HG03558 (cell line): ENCODE data around the gene WFDC5.

Experiments
- ATAC-seq: cut with Tn5 transposase; IDR thresholded peaks from one replicate; pipeline ENCODE4 v1.9.1; 2021; ENCODE audit warnings: moderate number of reproducible peaks; ENCODE audit not compliant: unreplicated experiment; ENCODE audit errors: extremely low read depth

The WFDC5 gene

DNA sequence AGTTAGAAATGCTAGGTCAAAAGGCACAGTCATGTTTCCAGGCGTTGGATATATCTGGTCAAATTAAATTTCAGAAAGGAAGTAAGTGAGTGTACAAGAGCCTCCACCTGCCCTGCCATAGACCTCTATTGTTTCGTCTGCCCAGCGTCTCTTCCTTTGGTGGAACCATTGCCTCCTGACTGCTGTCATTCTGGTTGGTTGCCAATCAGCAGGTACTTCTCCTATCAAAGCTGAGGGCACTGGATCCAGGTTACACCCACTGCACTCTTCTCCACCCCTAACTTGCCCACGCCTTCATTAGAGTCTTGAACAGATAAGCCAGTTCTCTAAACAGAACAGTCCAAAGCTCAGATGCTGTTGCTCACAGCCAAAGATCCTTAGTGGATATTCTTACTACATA lies 2.6 kb upstream of the WFDC5 start:
- no peak for ATAC-seq

DNA sequence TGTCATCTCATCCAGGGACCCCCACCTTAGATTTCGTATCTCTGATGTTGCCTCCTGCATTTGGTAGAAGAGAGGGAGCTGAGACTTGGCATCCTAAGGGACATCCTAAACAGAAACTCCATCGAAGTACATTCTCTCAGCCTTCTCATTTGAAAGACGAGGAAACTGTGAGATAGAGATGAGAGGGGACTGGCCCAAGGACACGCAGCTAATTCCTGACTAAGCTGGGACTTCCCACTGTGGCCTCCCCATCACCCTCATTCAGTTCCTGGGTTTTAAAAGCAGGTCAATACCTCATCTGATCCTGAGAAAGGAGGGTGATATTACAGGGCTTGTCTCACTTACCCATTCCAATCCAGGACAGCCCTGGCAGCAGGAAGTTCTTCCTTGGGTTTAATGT lies 855 bp upstream of the WFDC5 start:
- ATAC-seq = no peak

DNA sequence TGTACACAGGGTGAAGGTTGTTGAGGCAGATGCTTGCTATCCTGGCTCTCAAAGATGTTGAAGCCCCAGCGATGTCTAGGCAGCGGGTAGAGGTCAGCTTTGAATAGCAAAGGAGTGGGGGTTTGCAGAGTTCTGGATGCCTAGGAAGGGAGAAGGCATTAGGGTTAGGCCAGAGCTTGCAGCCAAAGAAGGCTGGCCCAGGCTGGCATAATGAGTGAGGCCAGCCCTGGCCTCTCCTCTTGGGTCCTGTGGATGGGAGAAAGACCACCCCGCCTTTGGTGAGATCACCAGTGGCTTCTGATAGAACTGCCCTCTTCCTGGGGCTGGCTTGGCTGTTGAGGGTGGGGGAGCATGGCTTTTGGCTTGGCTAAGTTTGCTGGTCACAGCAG lies 406 bp upstream of the WFDC5 start:
- ATAC-seq = no peak

DNA sequence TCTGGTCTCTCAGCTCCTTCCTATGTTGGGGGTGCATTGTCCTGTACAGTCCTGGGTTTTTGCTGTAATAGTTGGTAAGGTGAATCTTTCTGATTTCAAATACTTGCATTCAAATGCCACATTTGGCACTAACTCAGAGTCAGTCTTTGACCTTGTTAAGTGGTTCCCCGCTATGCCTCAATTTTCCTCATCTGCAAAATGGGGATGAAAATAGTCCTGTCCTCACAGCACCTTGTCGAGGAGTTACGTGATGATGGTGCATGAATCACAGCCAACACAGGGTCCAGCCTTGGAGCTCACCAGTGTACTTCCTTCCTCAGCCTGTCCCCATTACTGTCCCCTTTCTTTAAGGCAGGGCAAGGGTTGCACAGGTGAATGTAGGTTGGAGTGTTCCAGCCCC lies 1.1 kb downstream of the WFDC5 start:
- no peak for ATAC-seq

DNA sequence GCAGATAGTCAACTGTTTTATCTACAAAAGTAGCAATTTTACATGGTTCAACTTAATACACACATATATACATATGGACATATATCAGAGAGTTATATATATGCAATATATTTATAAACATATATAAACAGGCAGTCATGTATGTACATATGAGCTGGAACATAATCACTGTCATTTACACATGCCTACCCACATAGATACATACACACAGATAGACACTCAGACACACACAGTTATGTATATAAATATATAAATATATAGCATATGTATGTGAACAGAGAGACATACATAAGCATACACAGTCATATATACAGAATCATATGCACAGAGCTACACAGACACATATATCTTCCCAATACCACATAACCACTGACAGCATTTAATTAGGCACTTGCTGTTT lies 2.2 kb downstream of the WFDC5 start:
- no peak for ATAC-seq

DNA sequence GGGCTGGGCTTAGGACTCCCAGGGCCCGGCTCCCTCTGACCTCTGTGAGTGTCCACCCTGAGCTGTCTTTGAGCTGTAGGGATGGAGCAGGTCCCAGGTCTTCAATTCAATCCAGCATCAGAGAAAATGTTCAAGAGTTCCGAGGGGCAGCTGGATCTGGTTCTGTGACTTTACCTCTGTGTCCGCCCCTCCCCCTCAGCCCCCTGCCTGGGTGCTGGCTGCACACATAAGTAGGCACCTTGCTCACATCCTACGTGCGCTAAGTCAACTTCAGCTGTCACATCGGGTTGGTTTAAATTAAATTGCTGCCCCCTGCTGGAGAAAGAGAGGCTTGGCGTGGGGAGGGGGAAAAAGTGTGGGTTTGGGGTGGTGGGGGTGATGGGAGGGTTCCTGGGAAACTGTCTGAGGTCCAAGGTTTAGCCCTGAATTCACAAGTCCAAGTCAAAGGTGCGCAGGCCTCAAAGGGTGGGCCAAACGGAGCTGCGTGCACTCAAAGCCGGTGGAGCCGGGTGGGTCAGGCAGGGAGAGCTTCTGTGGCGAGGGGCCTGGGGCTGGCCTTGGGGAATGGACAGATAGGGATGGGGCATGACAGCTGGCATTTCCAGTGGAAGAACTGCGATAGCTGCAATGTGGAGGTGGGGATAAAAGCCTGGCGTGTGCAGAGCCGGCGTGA lies 3.0 kb downstream of the WFDC5 start:
- no peak for ATAC-seq

DNA sequence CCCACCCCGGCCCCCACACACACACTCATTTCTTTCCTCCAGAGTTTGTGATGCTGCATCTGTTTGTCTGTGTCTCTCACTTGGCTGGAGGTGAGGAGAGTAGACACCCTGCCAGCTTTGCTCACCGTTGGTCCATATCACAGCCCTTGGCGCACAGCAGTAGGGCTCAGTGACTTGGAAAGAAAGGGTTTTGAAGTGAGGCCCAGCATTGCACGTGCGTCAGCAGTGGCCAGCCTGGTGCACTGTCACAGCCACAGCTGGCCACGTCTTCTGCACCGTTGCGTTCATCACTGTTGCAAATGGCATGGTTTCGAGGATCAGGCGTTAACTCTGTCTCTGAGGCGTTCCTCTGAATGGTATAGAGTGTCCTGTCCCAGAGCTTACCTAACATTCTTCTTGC lies 3.7 kb downstream of the WFDC5 start:
- ATAC-seq = no peak

DNA sequence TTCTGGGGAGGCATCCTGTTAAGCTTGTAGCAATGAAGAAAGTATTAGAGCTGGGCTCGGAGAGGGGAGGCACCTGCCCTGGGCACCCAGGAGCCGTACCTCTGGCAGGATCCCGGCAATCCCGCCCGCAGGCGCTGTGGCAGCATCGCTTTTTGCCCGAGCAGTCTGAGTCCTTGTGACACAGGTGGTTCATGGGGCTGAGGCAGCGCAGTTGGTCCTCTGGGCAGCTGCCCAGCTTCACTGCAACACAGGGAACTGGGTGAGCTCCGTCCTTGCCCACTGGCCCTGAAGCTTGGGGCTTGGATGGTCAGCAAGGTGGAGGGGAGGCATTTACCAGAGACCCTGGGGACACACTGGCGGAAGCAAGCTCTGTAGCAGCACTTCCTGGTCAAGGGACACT lies 4.7 kb downstream of the WFDC5 start:
- ATAC-seq = no peak

DNA sequence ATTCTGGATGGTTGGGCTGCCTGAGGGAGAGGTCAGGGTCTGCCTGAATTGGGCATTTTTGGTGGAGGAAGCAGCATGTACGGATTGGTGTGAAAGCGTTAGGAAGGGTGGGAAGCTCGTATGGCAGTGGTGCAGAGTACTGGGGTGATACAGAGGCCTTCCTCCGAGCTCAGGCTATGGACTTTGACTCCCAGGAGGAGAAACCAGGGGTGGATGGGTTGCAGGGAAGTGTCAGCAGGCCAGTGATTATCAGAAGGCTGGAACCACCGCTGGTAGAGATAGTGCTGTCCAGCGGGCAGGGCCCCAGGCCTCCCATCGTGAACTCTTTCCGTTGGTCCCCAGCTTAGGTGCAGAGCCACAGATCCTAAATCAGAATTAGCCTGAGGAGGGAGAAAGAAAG lies 5.3 kb downstream of the WFDC5 start:
- ATAC-seq = no peak

DNA sequence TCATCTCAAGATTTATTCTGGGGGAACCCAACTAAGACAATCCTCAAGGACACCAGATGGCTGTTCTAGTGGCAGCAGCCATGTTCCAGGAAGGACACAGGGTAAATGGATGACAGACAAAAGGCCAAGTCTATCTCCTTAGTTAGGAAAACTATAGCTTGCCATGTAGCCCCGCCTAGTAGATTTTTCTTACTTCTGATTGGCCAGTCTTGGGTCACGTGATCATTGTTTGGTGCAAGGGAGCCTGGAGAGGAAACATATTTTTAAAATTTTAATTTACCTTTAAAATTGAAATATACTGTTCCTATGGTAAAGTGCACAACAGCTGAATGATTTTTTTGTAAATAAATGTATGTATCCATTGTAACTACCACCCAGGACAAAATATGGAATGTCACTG lies 9.7 kb downstream of the WFDC5 start:
- no peak for ATAC-seq

DNA sequence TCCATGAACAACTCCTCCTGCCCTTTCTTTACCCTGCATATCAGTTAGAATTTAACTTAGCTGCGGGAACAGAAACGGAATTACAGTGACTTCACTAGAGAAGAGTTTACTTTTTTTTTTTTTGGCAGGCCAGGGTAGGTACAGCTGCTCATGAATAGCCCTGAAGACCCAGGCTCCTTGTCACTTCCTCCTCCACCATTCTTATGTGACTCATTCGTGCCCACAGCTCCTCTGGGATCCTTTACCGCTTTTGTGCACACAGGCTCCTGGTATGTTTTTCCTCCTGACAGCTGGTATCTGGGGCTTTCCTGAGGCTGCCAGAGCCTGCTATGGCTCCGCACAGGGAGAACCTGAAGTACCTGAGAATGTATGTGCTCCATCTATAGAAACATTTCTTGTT lies 10.2 kb downstream of the WFDC5 start:
- ATAC-seq = no peak

DNA sequence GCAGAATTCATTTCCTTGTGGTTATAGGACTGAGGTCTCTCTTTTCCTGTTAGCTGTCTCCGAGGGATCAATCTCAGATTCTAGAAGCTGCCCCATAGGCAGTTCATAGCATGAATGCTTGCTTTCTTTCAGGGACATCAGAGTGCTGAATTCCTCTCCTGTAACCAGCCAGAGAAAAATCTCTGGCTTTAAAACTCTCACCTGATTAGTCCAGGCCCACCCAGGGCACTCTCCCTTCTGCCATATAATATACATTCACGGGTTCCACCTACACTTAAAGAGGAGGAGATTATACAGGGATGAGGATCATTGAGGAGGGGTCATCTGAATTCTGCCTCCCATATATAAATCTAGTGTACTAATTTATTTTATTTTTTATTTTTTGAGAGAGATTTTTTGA lies 11.9 kb downstream of the WFDC5 start:
- ATAC-seq = no peak

DNA sequence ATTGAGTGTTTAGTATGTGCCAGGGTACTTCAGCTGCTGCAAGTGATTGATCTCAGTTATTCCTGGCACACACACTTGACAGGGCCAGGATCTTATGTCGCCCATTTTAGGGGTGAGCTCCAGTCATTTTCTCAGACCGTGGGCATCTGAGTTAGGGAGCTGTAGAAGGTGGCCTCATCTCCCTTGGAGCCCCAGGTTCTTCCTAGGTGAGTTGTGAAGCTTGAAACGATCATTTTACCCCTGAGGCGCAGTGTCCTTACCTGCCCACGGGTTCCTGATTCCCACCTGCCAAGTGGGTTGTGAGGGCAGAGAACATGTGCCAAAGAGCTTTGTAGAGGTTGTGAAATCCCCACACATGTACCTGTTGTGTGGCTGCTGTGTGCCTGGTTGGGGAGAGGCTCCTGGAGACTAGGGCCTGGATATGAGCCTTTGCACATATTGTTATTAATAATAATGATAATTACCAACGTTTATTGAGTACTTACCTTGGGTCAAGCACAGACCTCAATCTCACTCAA lies 13.6 kb downstream of the WFDC5 start:
- ATAC-seq = no peak

DNA sequence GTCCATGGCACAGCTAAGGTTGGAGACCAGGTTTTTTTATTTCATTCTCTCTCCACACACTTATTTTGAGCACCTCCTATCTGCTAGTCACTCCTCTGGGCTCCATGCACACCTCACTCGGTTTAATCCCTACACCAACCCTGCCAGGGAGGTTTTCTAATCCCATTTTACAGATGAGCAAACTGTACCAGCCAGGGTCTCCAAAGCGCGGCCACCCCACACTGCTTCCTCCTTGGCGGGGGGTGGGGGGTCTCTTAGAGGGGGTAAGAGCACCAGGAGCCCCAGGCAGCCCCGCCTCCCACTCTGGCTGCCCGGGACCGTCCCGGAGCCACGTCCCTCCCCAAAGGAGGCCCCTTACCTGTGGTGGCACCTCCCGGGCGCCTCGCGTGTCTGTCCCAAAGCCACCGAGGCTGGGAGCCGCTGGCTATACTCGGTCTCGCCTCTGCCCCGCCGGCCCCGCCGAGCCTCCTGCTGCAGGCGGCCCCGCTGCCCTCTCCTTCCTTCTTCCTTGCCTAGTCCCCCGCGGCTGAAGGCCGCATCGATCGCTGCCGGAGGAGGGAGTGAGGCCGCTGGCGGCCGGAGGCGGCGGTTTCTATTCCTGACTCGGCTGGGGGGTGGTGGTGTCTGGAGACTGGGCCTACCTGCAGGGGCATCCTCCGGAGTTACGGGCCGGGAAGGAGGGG lies 14.3 kb downstream of the WFDC5 start, which contains the start of gene KCNS1:
Gene KCNS1 (minus strand): TSS at position 565 of the 683 bp plus-strand sequence. CDS start 1,891 bp downstream, outside the sequence.
- ATAC-seq = no peak

DNA sequence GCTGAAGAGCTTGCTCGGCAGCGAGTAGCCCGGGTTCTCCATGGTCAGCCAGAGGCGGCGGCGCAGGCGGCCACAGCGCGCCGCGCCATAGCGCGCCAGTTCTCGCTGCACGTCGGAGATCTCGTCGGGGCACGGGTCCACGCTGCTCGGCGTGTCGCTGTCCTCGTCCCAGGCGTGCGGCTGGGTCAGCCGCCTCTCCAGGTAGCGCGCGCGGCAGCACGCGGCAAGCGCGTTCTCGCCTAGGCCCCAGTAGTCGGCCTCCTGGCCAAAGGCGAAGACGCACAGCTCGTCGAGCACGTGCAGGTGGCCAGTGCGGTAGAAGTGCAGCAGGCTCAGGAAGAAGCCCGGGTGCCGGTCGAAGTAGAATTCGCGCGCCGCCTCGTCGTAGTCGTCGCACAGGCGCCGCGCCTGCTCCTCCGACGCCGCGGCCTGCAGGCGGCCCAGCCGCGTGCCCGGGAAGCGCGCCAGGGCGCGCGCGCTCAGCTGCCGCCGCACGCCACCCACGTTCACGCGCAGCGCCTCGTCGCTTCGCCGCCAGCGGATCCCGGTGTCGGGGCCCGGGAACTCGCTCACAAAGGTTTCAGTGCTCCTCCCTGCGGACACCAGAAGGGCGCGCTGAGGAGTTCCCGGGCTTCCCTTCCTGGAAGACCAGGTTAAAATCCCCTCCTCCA lies 16.7 kb downstream of the WFDC5 start:
- no peak for ATAC-seq

DNA sequence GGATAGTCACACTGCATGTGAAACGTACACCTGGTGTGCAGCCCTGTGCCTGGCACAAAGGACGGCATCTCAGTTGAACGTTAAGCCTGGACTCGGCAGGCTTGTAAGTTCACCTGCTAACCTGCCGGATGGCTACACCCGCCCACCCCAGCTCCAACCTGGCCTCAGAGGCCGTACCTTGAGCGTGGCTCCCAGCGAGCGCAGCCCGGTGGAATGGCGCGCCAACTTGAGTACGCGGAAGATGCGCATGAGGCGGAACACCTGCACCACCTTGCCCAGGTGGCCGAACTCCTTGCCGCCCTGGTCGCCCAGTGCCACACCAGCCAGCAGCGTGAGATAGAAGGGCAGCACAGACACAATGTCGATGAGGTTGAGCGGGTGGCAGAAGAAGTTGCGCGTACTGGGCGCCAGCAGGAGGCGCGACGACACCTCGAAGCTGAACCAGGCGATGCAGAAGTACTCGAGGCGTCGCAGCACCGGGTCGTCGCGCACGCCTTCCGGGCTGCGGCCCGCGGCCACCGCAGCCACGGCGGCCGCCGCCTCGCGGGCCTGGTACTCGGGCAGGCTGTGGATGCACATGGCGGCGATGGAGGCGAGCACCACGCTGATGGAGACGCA lies 17.4 kb downstream of the WFDC5 start:
- ATAC-seq = no peak

DNA sequence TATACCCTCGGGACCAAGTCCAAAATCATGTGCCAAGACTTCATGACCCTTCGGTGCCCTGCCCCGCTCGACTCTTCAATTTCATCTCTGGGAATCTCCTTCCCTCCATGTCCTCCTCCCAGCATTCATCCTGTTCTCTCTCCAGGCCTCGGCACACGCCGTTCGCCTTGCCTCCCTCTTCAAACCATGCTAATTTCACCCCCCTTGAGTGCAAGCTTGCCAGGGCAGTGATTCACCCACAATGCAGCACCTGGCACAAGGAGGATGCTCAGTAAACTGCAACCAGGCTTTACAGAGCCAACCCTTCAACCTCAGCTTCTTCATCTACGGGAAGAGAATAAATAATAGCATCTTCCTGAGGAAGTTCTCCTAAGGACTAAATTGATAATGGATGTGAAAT lies 18.2 kb downstream of the WFDC5 start:
- no peak for ATAC-seq

DNA sequence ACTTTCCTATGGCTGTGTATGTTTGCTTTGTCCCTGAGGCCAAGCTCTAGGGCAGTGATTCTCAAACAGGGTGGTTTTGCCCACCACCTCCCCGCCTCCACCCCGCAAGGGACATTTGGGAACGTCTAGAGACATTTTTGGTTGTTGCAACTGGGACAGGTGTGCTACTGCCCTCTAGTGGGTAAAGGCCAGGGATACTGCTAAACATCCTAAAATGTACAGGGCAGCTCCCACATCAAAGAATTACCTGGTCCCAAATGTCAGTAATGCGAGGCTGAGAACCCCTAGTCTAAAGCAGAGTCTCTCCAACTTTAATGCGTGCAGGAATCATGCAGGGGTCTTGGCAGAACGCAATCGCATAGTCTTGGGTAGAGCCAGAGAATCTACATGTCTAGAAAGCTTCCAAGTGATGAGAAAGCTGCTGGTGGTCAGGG lies 19.2 kb downstream of the WFDC5 start:
- ATAC-seq = no peak

DNA sequence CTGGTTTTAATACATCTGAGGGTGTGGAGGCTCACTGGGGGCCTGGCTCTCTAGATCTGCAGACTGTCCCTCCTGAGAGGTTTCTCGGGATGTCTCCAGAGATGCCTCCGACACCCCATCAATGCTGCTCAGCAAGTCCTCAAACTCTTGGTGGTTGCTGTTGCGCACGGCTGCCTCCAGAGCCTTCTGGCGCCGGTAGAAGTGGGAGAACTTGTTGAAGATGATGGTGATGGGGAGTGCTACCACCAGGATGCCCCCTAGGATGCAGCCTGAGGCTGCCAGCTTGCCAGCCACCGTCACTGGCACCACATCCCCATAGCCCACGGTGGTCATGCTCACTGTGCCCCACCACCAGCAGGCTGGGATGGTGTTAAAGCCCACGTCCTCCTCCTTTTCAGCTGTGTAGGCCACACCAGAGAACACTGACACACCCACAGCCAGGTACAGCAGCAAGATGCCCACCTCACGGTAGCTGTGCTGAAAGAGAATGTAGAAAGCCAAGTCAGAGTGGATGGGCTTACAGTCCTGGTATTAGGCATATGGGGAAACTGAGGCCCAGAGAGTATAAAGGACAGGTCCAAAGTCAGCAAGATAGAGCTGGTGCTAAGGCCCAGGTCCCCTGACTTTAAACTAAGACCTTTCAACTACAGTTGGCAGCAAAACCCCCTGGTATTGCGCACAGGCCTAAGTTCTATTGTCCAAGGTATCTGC lies 20.0 kb downstream of the WFDC5 start:
- no peak for ATAC-seq

DNA sequence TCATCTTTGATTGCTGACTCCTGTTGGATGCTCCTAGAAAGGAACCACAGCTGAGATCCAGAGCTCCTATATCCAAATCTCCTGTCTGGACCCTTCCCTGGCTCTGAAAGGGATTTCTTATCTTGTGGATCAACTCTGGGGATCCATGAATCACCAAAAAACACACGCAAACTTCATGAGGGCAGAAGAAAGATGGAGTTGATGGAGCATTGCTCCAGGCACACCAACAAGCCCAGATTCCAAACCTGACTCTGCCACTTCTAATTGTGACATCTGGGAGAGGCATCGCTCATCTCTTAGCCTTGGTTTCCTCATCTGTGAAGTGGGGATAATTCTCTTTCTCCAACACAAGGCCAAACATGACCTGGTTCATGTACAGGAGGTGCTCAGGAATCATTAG lies 20.8 kb downstream of the WFDC5 start:
- ATAC-seq = no peak
